ENCODE data around the gene UCN. TPM values are rescaled to one million over a fixed set of nuclear protein-coding genes. Genes with fewer than 3 reads are reported as not detected.

UCN gene
- total and polyA plus RNA-seq, 10 of the 15 experiments (the other 5 are each of a cell fraction or from before 2014, with no cell fraction given) = 0.10 to 3.8 (median 1.1) TPM; not detected in 1

- TF ChIP-seq NKRF (conservative IDR thresholded peaks at IDR 0.05) (no peak), ATF7 (IDR thresholded peaks at IDR 0.05; ENCODE audit: low read depth) (no peak), STAT1 (conservative IDR thresholded peaks at IDR 0.05) (no peak), CHD1 (IDR thresholded peaks at IDR 0.05; ENCODE audit: low read depth, low read length) (no peak), SP1 (IDR thresholded peaks at IDR 0.05; ENCODE audit: low read depth, low read length) (no peak), SREBF2 (IDR thresholded peaks at IDR 0.05; ENCODE audit: low read length) (no peak), TCF7 (IDR thresholded peaks at IDR 0.05; ENCODE audit: borderline replicate concordance) (no peak), MTA2 (IDR thresholded peaks at IDR 0.05; ENCODE audit: low read depth) (no peak), CHD2 (IDR thresholded peaks at IDR 0.05; ENCODE audit: borderline replicate concordance, low read depth, low read length) (no peak), IKZF1 (conservative IDR thresholded peaks at IDR 0.05) (no peak), GATAD2B (conservative IDR thresholded peaks at IDR 0.05; ENCODE audit: low read depth) (no peak), ZZZ3 (IDR thresholded peaks at IDR 0.05; ENCODE audit: control insufficient read depth, insufficient read length, low read depth) (no peak), HDAC2 (IDR thresholded peaks at IDR 0.05) (no peak), HDAC6 (IDR thresholded peaks at IDR 0.05; ENCODE audit: unreplicated experiment) (no peak), NR2F1 (conservative IDR thresholded peaks at IDR 0.05) (no peak)
- H3K27me3 ChIP-seq (replicated peaks in 1 of 2; ENCODE audit: control insufficient read depth in 2 of 2, insufficient read depth in 2 of 2, low read length in 1 of 2) = no peaks in the 10 kb centered on the region; a peak in 1 of 4 replicates
- no peak overlapping the region for H3K4me2 ChIP-seq (ENCODE audit: control insufficient read depth, insufficient read depth)
- no peaks in the 10 kb centered on the region for H3K4me1 ChIP-seq (ENCODE audit: control insufficient read depth, insufficient read depth, low read length)
- no peak overlapping the region for H3K27ac ChIP-seq (ENCODE audit: control insufficient read depth, insufficient read depth)
- in situ Hi-C loops (cut with MboI) (no loop called here), intact Hi-C loops (cut with micrococcal nuclease; ENCODE audit: unreplicated experiment) (loop anchor here (5.0 kb wide), 1 partner anchor 342 kb away; no protein-coding TSS in a partner anchor)
- H3K79me2 ChIP-seq (ENCODE audit: control insufficient read depth, insufficient read depth, low read length) = no peaks in the 10 kb centered on the region
- SMC1A ChIA-PET (ENCODE audit: uncharacterized antibody, unreplicated experiment) = interaction anchor here (2.4 kb wide), 1 partner anchor 25 kb away, joined by 17 read pairs; no protein-coding TSS in a partner anchor
- H3K4me3 ChIP-seq = no peak overlapping the region
- BruUV-seq (replicated peaks) = no TSS peak
- FAIRE-seq (no peak), ATAC-seq (no peak), DNase-seq (ENCODE audit: low read depth, low spot score) (no peak)
- CTCF ChIA-PET = interaction anchor here (1.4 to 3.7 kb wide), 7 partner anchors 18 to 205 kb away, joined by 3 to 60 read pairs (median 12); partner anchors contain the start of gene MPV17
- H2AFZ ChIP-seq (ENCODE audit: control insufficient read depth, low read depth, low read length) = no peak overlapping the region
- no peak overlapping the region for H3K9ac ChIP-seq (ENCODE audit: control insufficient read depth, insufficient read depth, low read length)
- H4K20me1 ChIP-seq (ENCODE audit: control insufficient read depth, insufficient read depth) = no peaks in the 10 kb centered on the region
- 79% methylated on average over 13 of the region's 13 CpGs for WGBS (ENCODE audit: insufficient coverage, insufficient replicate concordance, low lambda C conversion rate, missing lambda C conversion rate)
- POLR2A ChIA-PET = interaction anchor here (0.5 kb wide), 1 partner anchor 256 kb away, joined by 9 read pairs; no protein-coding TSS in a partner anchor
- H3K9me3 ChIP-seq (replicated peaks; ENCODE audit: control insufficient read depth, insufficient read depth, low read length) = no peaks in the 10 kb centered on the region; the same call in 2 of the 3 replicates
- no peaks in the 10 kb centered on the region for H3K36me3 ChIP-seq (ENCODE audit: control insufficient read depth in 2 of 2, insufficient read depth in 2 of 2, low read length in 1 of 2)
- RAD21 ChIA-PET (ENCODE audit: unreplicated experiment) = no interaction called here
Observed at GRCh38 chr2:27304488-27305240, 3.6 kb downstream of the UCN start.

Data from GM12878 (cell line).